DMS79 treated with DMSO at 0.1 percent for 48 hours (cell line): ENCODE data around the gene CABP2.
A peak's percentile ranks its signal among the peaks of the same experiment; 100 is the strongest.

Source experiments
- DNase-seq: peaks from one replicate; lab custom pipeline; 2025; lab: John Stamatoyannopoulos, UW

Gene CABP2

DNA sequence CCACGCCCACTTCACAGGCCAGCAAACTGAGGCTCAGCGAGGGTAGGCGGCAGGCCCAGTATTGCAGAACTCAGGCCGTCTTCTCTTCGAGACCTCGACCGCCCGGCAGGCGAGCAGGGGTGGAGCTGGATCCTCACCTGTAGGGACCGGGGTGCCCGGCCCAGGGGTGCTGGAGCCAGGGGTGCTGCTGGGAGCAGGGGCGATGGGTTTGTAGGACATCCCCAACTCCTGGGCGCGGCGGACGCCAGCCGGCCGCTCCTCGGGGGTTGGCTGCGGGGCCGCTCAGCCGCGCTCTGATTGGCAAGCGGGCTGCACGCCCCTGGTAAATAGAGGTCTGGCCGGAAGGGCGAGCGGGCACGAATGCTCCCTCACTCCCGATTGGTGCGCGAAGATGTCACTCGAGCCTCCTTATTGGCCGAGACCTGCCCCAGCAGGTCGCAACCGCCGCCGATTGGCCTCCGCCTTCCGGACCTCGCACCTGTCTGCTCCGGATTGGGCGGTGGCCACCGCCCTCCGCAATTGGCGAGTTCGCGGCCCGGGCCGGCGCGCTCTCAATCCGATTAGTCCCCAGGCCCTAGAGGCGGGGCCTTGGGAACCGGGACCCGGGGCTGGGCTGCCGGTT is 15.3 kb downstream of the CABP2 start, which contains the start of gene CDK2AP2:
Gene CDK2AP2 (minus strand): TSS at position 299 of the 622 bp plus-strand sequence. CDS start 80 bp downstream, at position 219.
- peak; percentile 96 for DNase-seq

DNA sequence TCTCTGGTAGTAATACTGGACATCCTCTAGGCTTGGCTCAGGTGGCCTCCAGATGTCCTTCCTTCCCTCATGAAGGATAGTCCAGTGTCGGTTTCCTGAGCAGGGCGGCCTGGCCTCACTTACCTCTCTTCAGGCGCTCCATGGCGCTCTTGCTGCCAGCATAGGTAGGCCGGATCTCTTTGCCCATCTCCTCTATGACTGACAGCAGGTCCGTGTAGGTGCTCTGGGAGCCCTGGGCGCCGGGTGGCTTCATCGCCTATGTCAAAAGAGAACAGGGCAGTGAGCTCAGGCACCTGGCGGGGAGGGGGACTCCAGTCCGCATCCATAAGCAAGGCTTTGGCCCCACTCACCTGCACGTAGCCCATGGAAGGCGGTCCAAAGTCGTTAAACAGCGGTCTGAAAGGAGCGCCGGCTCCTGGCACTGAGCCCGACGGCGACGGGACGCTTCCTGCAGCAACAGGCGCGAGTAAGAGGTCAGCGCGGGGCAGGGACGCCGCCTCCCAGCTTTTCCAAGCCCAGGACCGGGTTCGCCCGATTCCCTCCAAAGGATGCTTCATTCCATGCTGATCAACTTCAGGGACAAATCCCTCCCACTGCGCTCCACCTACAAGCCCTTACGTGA is 15.9 kb downstream of the CABP2 start:
- no peak for DNase-seq

DNA sequence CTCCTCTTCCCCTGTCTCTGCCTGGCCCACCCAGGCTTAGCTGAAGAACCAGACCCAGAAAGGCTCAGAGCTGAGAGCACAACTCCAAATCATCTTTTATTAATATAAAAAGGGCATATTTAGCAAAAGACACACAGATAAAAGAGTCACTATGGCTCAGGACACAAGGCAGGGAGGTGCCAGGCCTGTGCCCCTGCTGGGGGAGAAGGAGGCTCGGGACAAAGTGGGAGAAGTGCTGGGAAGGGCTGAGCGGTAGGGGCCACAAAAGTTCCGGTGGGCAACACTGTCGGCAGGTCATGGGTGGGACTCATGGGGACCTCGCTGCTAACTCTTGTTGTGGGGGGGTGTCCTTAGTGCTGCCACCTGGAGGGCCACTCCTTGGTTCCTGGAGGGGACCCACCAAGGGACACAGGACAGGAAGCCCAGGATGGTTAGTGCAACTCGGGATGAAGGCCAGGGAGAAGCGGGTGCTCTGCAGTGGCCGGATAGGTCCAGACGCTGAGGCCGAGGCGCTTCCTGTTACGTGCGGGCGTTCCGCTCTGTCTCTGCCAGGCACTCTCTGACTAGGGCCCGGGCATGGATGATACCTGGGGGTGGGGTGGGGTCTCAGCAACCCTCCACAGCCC is 16.7 kb downstream of the CABP2 start:
- no peak for DNase-seq

DNA sequence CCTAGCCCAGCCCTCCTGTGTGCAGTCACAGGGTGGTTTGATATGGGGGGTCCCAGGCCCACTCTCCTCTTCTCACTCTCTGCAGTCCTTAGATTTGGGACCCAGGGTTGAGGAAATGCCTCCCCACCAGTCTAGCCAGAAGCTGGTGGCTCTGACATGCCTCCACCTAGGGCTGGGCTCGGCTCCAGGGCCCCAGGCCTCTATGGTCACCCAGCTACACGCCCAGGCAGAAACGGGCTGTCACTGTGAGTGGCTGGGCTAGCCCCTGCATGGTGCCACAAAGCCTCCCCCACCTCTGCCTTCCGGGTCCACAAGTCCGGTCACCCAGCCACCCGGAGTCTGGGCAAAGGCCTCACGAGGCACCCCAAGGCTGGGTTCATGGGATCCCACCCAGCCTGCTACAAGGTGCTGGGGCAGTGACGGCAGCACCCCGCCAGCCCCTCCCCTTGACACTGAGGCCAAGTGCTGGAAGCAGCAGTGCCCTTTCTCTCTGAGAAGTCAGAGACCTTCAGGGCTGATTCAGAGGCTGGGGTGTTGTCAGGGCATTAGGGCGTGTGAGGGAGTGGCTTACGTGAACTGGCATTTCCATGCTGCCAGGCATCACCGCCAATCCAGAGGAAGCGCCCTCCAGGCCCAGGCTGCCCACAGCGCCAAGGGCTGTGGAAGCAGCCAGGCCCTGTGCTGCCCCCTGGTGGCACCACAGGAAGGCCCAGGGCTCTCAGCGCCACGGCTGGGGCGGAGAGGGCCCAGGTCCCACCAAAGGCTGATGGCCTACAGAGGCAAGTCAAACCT is 17.4 kb downstream of the CABP2 start:
- peak; percentile 84 for DNase-seq

DNA sequence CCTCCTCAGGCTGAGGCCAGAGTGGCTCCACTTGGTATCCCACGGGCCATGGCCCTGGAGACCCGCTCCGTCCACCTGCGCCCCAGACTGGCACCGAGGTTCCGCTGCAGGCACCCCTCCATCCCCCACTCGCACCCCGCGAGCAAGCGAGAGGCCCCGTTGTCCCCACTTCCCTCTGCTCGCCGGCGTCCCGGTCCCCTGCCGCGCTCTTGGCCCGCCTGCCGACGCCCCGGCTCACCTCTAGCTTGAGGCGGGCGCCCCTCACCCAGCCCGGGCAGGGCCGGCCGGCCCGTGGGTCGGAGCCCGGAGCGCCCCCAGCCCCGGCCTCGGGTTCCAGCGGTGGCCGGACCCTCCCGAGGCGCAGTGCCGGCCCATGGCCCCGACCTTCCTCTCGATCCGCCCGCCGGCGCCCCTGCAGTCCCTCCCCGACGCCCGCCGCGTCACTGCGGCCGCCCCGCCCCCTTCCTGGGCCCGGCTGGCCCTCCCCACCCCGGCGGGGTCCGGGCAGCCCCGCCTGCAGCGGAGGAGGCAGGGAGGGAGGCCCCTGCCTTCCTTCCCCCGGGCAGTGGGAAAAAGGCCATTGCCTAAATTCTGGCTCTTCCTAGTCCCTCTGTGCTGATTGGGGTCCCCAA is 18.2 kb downstream of the CABP2 start, which contains the start of gene PITPNM1:
Gene PITPNM1 (minus strand): TSS at position 414 of the 632 bp plus-strand sequence. CDS start 1,183 bp downstream, outside the sequence.
- peak; percentile 24 for DNase-seq

DNA sequence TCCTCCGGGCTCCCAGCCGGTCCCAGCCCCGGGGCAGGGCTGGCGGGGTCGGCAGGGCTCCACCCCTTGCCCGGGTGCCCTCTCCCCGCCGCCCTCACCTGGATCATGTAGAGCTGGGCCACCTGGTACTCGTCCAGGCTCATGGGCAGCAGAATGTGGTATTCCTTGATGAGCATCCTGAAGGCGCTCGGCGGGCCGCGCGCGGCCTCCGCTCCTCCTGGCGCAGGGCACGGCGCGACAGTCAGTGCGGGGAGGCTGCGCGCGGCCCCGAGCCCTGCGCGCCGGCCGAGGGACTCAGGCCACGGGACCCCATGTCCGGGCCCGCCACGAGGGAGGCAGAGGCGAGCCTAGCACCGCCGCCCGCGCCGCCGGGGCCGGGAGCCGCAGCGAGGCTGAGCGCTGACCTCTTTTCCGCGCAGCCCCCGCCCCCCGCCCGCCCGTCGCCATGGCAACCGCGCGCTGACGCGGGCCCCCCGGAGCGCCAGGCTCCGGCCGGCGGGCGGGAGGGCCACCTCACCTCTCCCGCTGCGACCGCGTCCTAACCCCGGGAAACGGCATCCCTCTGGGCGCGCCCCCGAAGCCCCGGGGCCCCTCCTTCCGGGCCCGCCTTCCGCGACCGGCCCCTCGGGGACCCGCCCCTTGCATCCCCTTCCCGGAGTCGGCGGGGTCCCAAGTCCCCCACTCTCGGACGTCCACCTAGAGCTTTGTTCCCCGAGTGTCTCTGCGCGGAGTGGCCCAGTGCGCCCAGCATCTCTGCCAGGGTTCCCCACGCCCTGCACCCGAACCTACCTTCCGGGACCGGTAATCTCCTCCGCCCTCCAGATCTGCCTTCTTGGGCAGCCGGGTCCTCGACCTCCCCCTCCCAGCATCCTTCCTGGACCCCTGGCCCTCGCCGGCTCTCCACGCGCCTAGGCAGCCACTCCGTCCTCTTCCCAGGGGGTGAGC is 19.0 kb downstream of the CABP2 start:
- DNase-seq = no peak

DNA sequence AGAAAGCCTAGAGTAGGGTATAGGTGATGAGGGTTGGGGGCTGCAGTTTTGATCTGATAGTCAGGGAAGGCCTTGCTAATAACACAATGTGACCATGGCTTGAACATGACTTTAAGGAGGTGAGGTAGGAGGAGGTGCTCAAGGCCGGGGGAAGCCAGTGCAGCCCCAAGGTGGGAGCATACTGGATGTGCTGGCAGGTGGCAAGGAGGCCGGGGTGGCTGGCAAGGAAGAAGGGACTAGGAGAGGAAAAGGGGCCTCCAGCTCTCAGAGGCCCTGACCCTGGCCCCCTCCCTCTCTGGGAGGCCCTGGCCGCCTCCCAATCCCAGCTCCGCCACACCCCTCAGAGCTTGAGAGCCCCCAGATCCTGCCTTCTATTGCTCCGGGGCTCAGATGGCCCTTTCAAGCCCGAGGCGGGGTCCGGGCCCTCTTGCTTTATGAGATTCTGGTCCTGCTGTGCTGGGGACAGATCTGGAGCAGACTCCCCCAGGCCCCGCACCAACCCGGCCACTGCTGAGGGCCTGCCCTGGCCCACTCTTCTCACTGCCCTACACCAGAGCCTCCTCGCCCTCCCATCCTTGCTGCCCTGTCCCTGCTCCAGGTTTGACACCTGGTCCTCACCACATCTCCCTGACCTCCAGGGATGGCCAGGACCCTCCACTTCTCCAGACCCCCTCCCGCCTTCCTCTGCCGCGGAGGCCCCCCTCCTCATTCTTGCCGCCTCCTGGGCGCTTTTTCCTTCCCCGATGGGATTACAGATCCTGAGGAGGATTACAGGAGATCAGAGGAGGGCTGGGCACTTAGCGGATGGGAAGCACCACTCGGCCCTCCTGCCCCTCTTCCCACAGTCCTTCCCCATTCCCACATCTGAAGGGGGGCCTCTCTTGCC is 19.9 kb downstream of the CABP2 start:
- DNase-seq = no peak

DNA sequence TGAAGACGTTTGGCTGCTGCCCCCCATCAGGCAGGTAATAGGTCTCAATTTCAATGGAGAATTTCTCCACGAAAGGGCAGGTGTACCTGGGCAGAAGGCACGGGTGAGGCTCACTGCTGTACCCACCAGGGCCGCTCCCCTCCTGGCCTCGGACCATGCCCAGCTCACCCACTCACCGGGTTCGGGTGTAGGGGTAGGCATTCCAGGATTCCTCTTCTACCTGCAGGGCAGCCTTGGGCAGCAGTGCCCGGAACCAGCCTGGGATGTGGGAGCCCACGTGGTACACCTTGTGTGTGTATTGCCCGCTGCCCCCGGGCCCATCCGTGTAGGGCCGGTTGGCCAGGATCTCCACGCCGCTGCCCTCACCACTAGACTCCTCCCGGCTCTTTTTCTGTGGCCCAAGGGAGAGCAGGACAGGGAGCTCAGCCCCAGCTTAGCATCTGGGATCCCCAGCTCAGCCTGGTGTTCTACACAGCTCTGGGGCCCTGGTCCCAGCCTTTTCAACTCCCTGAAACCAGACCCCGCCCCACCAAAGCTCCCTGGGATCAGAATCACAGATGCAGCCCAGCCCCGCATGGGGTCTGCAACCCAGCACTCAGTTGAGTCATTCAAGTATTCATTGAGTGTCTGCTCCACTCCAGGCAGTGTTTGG is 20.8 kb downstream of the CABP2 start:
- DNase-seq = no peak

DNA sequence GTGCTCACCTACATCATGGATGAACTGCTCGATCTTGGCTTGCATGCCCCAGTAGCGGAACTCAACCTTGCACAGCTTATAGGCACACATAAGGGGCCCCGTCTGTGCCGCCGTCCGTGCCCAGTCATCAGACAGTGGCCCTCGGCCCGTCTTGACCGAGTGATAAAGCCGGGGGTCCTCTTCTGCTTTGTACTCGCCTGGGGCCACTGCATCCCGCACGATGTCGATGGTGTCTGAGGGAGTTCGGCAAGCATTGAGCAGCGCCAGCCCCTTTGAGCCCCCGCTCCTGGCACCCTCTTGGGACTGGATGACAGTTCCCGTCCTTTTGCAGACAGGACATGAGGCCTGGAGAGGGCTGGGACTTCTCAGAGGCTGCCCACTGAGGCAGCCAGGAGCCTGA is 21.4 kb downstream of the CABP2 start:
- DNase-seq = no peak

DNA sequence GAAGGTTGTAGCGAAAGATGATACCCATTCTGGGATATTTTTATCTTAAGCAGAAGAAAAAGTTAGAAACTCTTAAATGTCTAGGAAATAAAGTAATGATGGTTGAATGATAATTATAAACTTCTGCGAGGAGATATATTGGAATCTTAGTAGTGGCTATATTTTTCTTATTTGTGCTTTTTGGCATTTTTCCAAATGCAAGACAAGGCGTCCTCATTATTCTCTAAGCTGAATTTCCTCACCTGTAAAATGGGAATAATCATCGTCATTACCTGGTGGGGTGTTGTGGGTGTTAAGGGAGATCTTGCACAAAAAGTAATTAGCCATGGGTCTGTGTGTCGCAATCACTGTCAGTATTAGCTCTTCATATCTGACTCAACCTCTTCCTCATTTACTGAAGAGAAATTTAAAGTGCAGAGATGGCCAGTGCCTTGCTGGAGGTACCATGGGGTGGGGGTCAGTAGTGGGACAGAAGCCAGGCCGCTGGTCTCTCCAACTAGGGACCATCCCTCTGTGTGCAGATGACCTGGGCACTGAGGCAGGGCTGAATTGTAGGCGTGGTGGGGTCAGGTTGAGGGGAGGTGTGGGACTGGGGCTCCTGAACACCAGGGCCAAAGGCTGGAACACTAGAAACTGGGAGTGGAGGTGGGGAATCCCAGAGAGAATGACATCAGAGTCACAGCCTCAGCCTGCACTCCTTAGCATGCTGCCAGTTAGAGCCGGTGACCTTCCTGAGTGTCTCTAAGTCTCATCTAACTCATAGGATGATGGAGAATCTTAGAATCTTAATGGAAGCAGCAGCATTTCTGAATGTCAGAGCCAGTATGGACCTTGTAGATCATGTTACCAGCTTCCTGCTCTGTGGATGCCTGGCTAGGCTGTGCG is 22.2 kb downstream of the CABP2 start:
- no peak for DNase-seq

DNA sequence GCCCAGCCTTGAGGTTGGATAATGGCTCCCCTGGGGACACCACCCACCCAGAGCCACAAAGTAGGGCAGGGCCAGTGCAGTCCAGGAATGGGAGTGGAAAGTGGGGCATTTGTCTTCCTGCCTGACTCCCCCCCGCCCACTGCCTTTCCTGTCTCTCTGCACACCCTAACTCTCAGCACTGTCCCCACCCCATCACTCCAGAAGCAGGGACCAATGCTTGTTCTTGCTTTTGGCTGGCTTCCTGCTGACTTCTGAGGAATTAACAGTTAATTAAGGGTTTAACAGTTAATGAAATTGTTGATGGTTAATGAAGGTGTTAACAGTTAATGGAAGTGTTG is 22.8 kb downstream of the CABP2 start:
- DNase-seq = no peak

DNA sequence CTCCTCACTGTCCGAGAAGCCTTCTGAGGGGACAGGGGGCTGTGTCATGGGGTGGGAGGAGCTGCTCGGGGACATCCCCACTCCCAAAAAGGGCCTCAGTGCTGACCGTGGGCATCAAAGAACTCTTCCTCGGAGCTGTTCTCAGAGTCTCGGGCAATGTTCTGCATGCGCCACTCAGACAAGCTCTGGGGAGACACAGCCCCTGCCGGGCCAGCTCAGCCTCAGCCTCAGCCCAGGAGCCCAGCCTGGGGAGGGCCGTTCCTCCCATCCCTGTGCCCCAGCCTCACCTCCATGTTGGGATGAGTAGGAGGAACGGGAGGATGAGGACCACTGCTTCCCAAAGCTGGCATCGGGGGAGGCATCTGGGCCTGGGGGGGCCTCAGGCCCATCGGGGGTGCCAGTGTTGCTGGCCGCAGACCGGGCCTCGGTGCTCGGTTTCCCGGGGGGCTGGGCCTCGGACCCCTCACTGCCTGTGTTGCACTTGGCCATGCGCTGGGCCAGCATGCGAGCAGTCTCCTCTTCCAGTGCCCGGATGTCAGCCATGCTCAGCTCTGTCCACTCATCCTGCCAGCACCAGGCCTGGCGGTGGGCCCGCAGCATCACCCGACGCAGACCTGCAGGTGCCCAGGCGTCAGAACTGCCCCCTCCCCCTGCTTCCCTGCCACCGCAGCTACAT is 23.3 kb downstream of the CABP2 start:
- DNase-seq = no peak

DNA sequence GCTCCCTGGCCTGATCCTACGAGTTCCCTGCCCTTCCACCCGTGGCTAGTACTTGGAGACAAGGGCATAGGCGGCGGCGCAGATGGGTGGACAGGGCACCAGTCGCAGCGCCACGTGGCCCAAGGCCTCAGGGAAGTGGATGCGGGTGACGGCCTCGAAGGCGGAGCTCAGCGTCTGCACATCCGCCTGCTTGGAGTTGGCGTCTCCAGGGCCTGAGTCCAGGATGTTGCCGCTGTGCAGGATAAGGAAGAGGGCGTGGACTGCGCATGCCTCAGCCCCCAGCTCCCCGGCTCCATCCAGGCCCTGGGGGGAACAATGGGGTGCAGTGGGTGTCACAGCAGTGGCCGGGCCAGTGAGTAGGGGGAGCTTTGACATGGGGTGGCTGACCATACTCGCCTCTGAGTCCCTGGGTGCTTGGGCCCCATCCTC is 24.7 kb downstream of the CABP2 start:
- no peak for DNase-seq

DNA sequence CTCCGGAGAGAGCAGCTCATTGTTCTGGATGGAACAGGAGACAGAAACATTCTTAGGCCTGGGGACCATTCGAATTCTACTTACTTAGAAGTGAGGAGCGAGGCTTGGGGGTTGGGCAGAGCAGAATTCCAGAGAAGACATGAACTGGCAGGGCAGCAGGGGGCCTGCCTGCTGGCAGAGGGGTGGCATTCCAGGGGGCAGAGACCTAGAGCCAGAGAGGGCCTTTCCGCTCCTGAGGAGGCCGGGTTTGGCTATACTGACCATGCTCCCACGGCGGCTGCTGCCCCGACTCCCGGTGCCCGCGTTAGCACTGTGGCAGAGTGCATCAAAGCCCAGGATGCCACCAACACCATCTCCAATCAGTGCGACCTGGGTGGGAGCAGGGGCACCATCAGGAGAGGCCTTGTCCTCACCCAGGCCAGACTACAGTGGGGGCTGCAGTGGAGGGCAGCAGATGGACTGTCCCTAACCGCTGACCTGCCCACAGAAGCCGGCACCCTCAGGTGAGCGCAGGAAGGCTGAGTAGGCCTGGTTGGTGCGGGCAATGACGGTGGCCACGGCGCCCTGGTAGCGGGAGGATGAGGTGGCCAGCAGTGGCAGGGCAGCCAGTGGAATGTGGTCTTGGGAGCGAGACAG is 25.5 kb downstream of the CABP2 start:
- DNase-seq = no peak

DNA sequence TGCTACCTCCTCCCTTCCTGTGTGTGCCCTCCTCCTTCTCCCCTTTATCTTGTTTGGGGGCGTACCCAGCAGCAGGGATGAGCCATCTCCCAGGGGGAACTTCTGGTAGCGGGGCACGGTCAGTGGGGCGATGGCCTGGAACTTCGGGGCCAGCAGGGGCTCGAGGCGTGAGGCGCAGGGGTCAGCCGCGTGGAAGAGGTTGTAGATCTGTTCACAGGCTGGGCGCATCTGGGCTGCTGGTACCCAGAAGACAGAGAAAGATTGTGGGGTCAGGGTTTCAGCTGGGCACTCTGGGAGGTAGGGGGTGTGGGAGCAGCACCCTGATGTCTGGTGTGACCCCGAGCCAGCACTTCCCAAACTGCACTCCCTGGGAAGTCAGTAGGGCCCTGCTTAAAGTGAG is 27.1 kb downstream of the CABP2 start:
- DNase-seq = no peak

DNA sequence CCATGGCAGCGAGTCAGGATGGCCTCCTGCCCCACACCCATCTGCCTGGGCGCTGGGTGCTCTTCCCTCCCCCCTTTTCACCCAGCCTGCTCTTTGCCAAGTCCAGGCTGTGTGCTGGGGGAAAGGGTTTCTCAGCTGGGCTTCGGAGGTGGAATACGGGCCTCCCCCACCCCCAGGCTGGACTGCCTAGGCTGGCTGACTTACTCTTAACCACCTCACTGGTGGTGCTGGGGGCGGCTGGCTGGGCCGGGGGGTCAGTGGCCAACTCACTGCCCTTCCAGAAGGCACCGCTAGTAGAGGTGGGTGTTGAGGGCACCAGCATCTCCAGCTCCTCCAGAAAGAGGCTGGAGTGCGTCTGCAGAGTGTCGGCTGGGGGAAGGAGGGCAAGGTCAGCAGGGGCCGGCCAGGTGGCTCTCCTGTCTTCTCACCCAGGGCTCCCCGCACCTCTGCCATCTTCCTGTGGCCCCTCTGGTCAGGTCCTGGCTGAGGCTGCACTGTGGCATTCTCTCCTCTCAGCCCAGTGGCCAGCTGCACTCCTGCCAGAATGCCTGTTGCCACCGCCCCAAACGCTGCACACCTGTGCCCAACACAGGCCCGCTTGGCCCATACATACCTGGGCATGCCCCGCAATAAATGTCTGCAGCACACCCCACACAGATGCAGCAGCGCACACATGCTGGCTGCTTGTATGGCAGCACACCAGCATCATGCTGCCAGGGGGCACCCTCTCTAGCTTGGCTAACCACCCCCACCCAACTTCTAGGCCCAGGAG is 27.8 kb downstream of the CABP2 start:
- no peak for DNase-seq
